ENCODE data around the gene SFPQ.
"Not testable (repeated sequence)": the region's sequence is repeated elsewhere in the genome, so short reads cannot be mapped to it uniquely, and the experiment has no call there.

SFPQ gene

DNA sequence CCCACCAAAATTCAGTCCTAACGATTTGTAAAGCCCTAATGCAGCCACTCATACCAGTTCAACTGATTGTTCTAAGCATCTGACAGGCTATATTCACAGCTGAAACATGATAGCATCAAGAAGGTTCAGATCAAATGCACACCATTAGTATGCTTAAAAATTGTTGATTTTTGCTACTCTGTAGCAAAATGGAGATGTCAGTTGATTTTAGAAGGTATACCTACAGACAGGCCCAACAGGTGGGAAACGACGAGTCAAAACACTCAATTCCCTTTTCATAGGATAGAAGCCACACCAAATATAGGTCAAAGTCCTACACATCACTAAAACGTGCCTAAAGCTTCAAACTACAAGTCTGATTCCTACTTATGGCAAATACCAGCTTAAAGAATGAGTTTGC, 6.7 kb downstream of the SFPQ start:
- no peak for DNase-seq

- no peak for DNase-seq
Measured at GRCh38 chr1:35185200-35185599, 7.7 kb downstream of the SFPQ start.

DNA sequence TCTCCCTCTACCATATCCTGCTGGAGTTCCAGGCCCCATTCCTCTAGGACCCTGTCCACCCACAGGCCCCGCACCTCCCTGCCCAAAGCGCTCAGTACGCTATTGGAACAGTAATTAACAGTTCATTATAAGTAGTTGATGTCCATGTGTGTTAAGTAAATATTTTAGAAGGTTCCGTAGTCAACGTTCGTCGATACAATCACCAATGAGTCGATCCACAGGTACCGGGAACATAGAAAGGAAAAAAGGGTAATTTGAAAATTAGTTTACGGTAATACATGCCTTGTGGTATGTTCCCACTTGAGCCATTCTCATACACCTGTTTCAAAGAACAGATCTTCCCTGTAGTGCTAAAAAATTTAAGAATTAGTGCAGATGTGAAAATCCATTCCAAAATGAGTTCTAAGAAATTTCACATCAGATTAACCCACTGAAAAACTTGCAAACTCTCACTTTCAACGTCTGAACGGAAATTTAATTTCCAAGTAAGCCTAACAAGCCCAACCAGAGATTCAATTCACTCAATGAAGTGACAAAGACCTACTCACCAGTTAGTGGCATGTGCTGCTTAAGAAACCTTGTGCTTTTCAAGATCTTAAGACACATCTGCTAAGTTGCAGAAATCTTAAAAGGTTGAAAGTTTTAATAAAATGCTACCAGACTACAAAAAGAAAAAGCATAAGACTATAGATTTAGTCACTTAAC, 8.3 kb downstream of the SFPQ start:
- no peak for DNase-seq

- DNase-seq, result no peak
Measured at GRCh38 chr1:35181790-35182455, 11.0 kb downstream of the SFPQ start.

GRCh38 chr1:35180776-35181374, 12.1 kb downstream of the SFPQ start:
- DNase-seq, result no peak

DNA sequence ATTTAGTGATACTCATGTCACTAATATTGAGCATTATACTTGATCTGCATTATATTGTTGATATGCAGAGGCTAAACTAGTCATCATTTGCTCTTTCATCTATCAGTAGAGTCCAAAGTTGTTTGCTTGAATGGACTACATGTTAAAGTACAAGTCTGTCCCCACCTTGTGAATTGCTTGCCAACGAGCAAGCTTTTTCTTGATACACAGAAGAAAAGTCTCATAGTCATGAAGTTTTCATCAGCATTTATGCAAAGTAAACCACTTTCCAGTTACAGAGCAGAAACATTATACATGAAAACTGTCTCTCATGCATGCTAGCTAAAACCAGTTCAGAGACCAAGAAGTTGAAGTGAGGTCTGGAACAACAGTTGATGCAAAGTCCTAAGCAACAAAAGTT, 13.0 kb downstream of the SFPQ start:
- no peak for DNase-seq

GRCh38 chr1:35178874-35179380, 14.0 kb downstream of the SFPQ start:
- DNase-seq, result no peak

- DNase-seq, result no peak
Measured at GRCh38 chr1:35178295-35178695, 14.7 kb downstream of the SFPQ start.

DNA sequence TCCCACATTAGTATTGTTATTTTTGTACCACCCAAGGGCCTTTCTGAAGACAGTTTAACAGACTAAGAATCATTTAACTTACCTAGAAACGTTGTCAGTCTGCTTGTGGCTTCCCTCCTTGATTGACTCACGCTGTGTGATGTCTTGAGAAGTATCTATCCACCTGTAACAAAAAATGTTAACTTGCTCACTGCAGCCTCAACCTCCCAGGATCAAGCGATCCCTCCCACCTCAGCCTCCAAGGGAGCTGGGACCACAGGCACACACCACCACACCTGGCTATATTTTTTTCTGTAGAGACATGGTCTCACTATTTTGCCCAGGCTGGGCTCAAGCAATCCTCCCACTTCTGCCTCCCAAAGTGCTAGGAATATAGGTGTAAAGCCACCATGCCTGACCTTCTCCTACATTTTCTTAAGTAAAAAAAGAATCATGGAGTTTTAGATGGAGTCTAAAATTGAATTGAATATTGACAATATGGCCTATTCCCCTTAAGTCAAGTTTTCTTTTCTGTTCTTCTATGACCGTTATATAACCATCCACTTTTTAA, 15.6 kb downstream of the SFPQ start:
- DNase-seq, result no peak

- DNase-seq, result no peak
Measured at GRCh38 chr1:35175602-35176001, 17.3 kb downstream of the SFPQ start.

GRCh38 chr1:35175098-35175576, 17.8 kb downstream of the SFPQ start:
- no peak for DNase-seq

DNA sequence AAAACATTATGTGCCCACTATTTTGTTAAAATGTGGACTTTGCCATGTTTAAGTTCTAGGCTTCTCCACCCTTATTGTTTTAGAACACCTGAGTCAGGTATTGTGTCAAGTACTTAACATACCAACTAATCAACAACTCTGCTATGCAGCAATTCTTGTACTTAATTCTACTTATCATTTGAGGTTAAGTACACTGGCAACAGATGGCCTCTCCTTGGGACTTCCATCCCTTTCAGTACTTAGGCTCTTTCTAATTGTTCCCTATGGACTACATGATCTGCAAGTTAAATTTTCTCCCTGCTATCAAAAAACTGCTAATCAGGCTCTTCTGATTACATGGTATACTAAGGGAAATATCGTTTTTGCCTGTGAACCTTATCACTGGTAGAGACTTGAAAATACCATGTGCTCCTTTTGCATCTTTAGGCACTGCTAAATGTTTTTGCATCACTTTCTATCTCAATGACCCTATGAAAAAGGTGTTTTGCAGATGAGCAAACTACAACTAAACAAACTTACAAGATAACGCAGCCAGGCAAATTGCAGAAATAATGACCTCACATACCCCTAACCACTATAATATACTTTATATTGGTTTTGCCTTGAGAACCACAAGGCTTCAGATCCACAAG, 18.9 kb downstream of the SFPQ start:
- no peak for DNase-seq

DNA sequence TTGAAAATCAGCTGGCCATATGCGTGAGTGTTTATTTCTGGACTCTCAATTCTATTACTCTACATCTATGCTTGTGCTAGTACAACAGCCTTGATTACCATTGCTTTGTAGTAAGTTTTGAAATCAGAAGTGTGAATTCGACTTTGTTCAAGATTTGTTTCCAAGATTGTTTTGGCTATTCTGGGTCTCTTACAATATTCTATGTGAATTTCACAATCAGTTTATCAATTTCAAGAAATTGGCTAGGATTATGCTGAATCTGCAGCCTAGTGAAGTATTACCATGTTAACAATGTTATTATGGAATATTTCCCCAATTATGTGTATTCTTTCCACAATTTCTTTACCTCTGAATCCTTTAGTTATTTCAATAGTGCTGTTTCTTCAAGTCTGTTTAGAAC, 19.5 kb downstream of the SFPQ start:
- DNase-seq, result no peak

GRCh38 chr1:35172022-35172421, 20.9 kb downstream of the SFPQ start:
- DNase-seq, result no peak

- no peak for DNase-seq
Measured at GRCh38 chr1:35171579-35171978, 21.4 kb downstream of the SFPQ start.

- DNase-seq, result no peak
Measured at GRCh38 chr1:35164893-35165292, 28.1 kb downstream of the SFPQ start.

DNA sequence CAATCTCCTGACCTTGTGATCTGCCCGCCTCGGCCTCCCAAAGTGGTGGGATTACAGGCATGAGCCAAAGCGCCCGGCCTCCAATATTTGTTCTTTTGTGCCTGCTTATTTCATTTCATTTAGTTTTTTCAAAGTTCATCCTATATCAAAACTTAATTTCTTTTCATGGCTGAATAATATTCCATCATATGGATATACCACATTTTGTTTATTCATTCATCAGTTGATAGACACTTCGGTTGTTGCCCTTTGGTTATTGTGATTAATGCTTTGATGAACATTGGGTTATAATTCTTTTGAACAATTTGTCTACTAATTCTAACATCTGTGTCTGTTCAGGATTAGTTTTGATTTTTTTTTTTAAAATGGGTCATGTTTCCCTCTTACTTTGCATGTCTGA, 41.7 kb downstream of the SFPQ start:
- no peak for DNase-seq

GRCh38 chr1:35145892-35146549, 46.9 kb downstream of the SFPQ start:
- DNase-seq, result not testable (repeated sequence)

- no peak for DNase-seq
Measured at GRCh38 chr1:35143737-35144508, 49.0 kb downstream of the SFPQ start.

DNA sequence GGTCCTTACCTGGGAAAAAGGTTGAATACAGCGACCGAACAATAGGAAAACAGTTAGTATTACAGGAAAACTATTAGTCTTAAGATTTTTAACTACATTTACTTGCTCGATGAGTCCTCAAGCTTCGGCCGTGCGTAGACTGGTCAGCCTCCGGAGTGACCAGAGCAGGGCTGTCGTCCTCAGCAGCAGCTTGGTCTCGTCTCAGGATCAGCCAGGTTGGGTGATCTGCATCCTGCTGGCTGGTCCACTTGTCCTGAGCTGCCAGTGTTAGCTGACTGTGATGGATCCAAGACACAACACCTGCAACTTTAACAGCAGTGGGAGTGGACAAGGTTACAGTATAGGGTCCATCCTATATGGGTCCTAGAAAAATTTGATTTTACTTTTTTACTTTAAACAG, 50.2 kb downstream of the SFPQ start:
- not testable (repeated sequence) for DNase-seq

DNA sequence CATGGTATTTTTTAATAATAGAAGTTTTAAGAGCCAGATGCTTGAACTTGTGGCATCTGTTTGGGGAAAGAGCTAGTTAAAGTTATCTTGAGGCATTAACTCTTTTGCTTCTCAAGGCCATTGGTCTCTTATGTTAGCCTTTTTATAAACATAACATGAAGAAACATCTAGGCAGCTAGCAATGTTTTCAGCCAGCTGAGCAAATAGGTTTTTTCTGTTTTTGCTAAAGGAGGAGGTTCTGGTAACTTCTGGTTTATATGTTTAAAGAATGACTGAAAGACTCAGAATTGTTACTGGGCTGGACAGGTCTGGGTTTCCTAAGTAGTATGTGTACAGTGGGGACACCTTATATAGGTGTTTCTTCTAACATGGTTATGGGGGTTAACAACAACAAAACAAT, 50.7 kb downstream of the SFPQ start:
- DNase-seq, result not testable (repeated sequence)

GRCh38 chr1:35137590-35137989, 55.4 kb downstream of the SFPQ start:
- not testable (repeated sequence) for DNase-seq
